HCT116 (cell line): ENCODE measurements around the gene AHR. TPM values are rescaled to one million over a fixed set of nuclear protein-coding genes. Genes with fewer than 3 reads are reported as not detected.

Experiments used
- ATAC-seq: fragments of 200-7000 bp; cut with Tn5 transposase; 2 replicates; pipeline ENCODE4 v1.9.1; 2020; ENCODE audit warnings: mild to moderate bottlenecking, moderate library complexity
- BruUV-seq: library from RNA; stranded (reverse); fragments of 400-500 nt; replicated peaks from 2 replicates; lab custom pipeline; 2021; lab: Mats Ljungman, UMichigan
- CTCF ChIA-PET: fragments of 300-600 bp; sonication (Branson Sonifier 250); formaldehyde crosslinking; loops from one replicate; lab custom pipeline; 2021; ENCODE audit warnings: antibody characterized with exemption; lab: Charles Lee
- POLR2A ChIA-PET: fragments of 300-600, 350-600 bp; sonication (Branson Sonifier 250); formaldehyde crosslinking; loops from one replicate; lab custom pipeline; 2021; ENCODE audit warnings: antibody characterized with exemption; lab: Charles Lee
- RAD21 ChIA-PET, 2 experiments: fragments of 300-600 bp; sonication (Branson Sonifier 250); formaldehyde crosslinking; loops; one replicate each; lab custom pipeline; 2023; ENCODE audit warnings: low total read pairs in 2 of 2; ENCODE audit not compliant: uncharacterized antibody in 2 of 2, unreplicated experiment in 2 of 2, low non-redundant PET in 1 of 2; lab: Charles Lee
- DNase-seq: peaks from one replicate; pipeline ENCODE4 v3.0.0-alpha.2; 2010; ENCODE audit warnings: low read depth, low spot score
- H2AFZ ChIP-seq: fragments of 200-600 bp; shearing (Covaris generic), sonication (generic); 2 replicates; pipeline ENCODE4 v1.6.1; 2017; ENCODE audit warnings: low read depth, mixed run types, mixed read lengths, antibody characterized with exemption, low read length; ENCODE audit not compliant: poor library complexity, severe bottlenecking
- H3K27ac ChIP-seq: 2 replicates; pipeline ENCODE4 v1.5.1; 2012; ENCODE audit warnings: low read depth, low read length
- H3K27me3 ChIP-seq: fragments of 200-600 bp; sonication (generic); 2 replicates; pipeline ENCODE4 v1.6.1; 2016; ENCODE audit warnings: mixed run types, low read length, mixed read lengths; ENCODE audit not compliant: insufficient read depth
- H3K36me3 ChIP-seq, 2 experiments: fragments of 200-500 bp in 1 of 2; fragments of 200-600 bp in 1 of 2; sonication (Bioruptor generic) in 1 of 2; sonication (generic) in 1 of 2; 2 replicates each; pipeline versions ENCODE4 v1.5.1 to v1.6.1; 2014 to 2016; ENCODE audit warnings: low read length in 2 of 2, inconsistent platforms in 1 of 2, mixed read lengths in 1 of 2, mixed run types in 1 of 2; ENCODE audit not compliant: insufficient read depth in 2 of 2, control insufficient read depth in 1 of 2
- H3K4me1 ChIP-seq, 2 experiments: fragments of 200-600 bp in 1 of 2; sonication (generic) in 1 of 2; 2 replicates each; pipeline versions ENCODE4 v1.5.1 to v1.6.1; 2012 to 2017; ENCODE audit warnings: low read length in 2 of 2, inconsistent platforms in 1 of 2, mild to moderate bottlenecking in 1 of 2, mixed read lengths in 1 of 2, mixed run types in 1 of 2, moderate library complexity in 1 of 2; ENCODE audit not compliant: insufficient read depth in 2 of 2, control insufficient read depth in 1 of 2
- H3K4me2 ChIP-seq: fragments of 200-600 bp; sonication (generic); 2 replicates; pipeline ENCODE4 v1.6.1; 2017; ENCODE audit warnings: mixed run types, low read length, mixed read lengths
- H3K4me3 ChIP-seq, 2 experiments: fragments of 200-600 bp in 1 of 2; sonication (generic) in 1 of 2; replicated peaks in 1 of 2; 2 replicates each; pipeline ENCODE4 v1.5.1; 2011 to 2016; ENCODE audit warnings: low read length in 2 of 2, control low read depth in 1 of 2, low read depth in 1 of 2, mild to moderate bottlenecking in 1 of 2, mixed read lengths in 1 of 2, mixed run types in 1 of 2
- H3K79me2 ChIP-seq: fragments of 200-600 bp; sonication (generic); 2 replicates; pipeline ENCODE4 v1.6.1; 2017; ENCODE audit warnings: mild to moderate bottlenecking, mixed run types, low read length, moderate library complexity, mixed read lengths; ENCODE audit not compliant: insufficient read depth
- H3K9ac ChIP-seq: fragments of 200-600 bp; sonication (generic); 2 replicates; pipeline ENCODE4 v1.6.1; 2016; ENCODE audit warnings: low read length, mixed read lengths
- H3K9me2 ChIP-seq: fragments of 200-600 bp; sonication (generic), shearing (Covaris generic); 2 replicates; pipeline ENCODE4 v1.6.1; 2017; ENCODE audit warnings: mixed run types, mild to moderate bottlenecking, moderate library complexity; ENCODE audit not compliant: insufficient read depth
- H3K9me3 ChIP-seq, 2 experiments: fragments of 200-500 bp in 1 of 2; fragments of 200-600 bp in 1 of 2; sonication (Bioruptor generic) in 1 of 2; sonication (generic) in 1 of 2; 2 replicates each; pipeline ENCODE4 v1.6.1; 2014 to 2017; ENCODE audit warnings: low read length in 2 of 2, mixed read lengths in 2 of 2, inconsistent platforms in 1 of 2, low read depth in 1 of 2, mild to moderate bottlenecking in 1 of 2, mixed run types in 1 of 2, moderate library complexity in 1 of 2; ENCODE audit not compliant: control insufficient read depth in 1 of 2, insufficient read depth in 1 of 2
- H4K20me1 ChIP-seq: fragments of 200-600 bp; sonication (generic), shearing (Covaris generic); 2 replicates; pipeline ENCODE4 v1.6.1; 2017; ENCODE audit warnings: mixed run types, mild to moderate bottlenecking, moderate library complexity; ENCODE audit not compliant: insufficient read depth
- ELF1 ChIP-seq: IDR thresholded peaks from 2 replicates; pipeline ENCODE4 v1.6.1; 2012; ENCODE audit warnings: low read depth, borderline replicate concordance
- EZH2 ChIP-seq: fragments of 200-600 bp; sonication (generic); IDR thresholded peaks from 2 replicates; pipeline ENCODE4 v1.6.1; 2017; ENCODE audit warnings: antibody characterized with exemption, mixed run types
- EZH2phosphoT487 ChIP-seq: fragments of 200-600 bp; IDR thresholded peaks from 2 replicates; pipeline ENCODE4 v1.6.1; 2018; ENCODE audit warnings: antibody characterized with exemption, borderline replicate concordance
- JUND ChIP-seq: IDR thresholded peaks from 2 replicates; pipeline ENCODE4 v1.6.1; 2012
- RAD21 ChIP-seq: IDR thresholded peaks from 2 replicates; pipeline ENCODE4 v1.6.1; 2012; ENCODE audit warnings: low read depth, mild to moderate bottlenecking
- SP1 ChIP-seq: IDR thresholded peaks from 2 replicates; pipeline ENCODE4 v1.6.1; 2012; ENCODE audit warnings: low read depth
- SRF ChIP-seq: IDR thresholded peaks from 2 replicates; pipeline ENCODE4 v1.6.1; 2012; ENCODE audit warnings: low read depth
- TCF7L2 ChIP-seq: IDR thresholded peaks from 2 replicates; pipeline ENCODE4 v1.7.0; 2011; ENCODE audit warnings: borderline replicate concordance, inconsistent platforms; ENCODE audit not compliant: insufficient read depth, insufficient read length; ENCODE audit errors: extremely low read depth
- YY1 ChIP-seq: IDR thresholded peaks from 2 replicates; pipeline ENCODE4 v1.6.1; 2011; ENCODE audit warnings: low read length, low read depth, moderate library complexity, mild to moderate bottlenecking; ENCODE audit not compliant: insufficient replicate concordance; ENCODE audit errors: extremely low read depth
- ZFX ChIP-seq: fragments of 450-650 bp; IDR thresholded peaks from 2 replicates; pipeline ENCODE4 v1.6.1; 2017
- ZNF274 ChIP-seq: fragments of 200-500 bp; sonication (Bioruptor generic); IDR thresholded peaks from 2 replicates; pipeline ENCODE4 v1.6.1; 2014; ENCODE audit warnings: mild to moderate bottlenecking, low read depth, low read length, inconsistent platforms
- intact Hi-C: fragments of 100-400 bp; cut with micrococcal nuclease; formaldehyde crosslinking; loops from 2 replicates; pipeline ENCODE4 v1.10.0; 2022
- total RNA-seq: library from RNA; stranded (reverse); gene quantifications from one replicate; pipeline ENCODE4 v1.2.1, GENCODE V29; 2021; ENCODE audit not compliant: unreplicated experiment
- TF ChIP-seq, protein P1 (sequence below): IDR thresholded peaks from 2 replicates; pipeline ENCODE4 v1.6.1; 2011; ENCODE audit warnings: mild to moderate bottlenecking, low read length, moderate library complexity; ENCODE audit not compliant: insufficient replicate concordance; ENCODE audit errors: extremely low read depth
- TF ChIP-seq, protein P2 (sequence below): IDR thresholded peaks from 2 replicates; pipeline ENCODE4 v1.6.1; 2012
- TF ChIP-seq, protein P3 (sequence below): IDR thresholded peaks from 2 replicates; pipeline ENCODE4 v1.6.1; 2012

The AHR gene
- total RNA-seq, 1 experiment from 2014 or later, result 29.7 TPM

DNA sequence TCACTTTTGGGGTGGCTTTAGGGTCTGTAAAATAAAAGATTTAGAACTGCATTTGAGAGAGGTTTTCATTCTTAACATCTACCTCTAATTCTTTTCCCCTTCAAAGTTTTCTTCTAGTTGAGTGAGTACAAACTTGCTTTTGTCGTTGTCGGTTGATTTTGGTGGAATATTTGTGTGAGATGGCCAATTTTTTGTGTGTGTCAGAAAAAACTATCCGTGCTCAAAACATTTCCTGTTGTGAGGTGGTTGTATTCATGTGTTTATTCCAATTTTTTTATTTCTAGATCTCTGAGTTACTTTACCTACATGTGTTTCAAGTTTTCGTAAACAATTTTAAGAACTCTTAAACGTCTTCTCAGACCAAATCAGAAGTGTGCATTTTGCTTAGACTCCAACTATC is 1.6 kb downstream of the AHR start:
- Histone ChIP-seq H3K27me3 (no peaks in the 10 kb centered on the region), H3K9ac (peak overlapping the region; percentile 76), H3K4me2 (peak overlapping the region; percentile 67), H2AFZ (no peak overlapping the region), H3K79me2 (peaks cover 61% of the 10 kb centered on the region), H3K4me1 (peaks cover 13 to 39% of the 10 kb centered on the region in 2 experiments; a peak in 3 of 4 replicates), H3K36me3 (no peaks in the 10 kb centered on the region), H3K9me3 (no peaks in the 10 kb centered on the region), H4K20me1 (no peaks in the 10 kb centered on the region), H3K4me3 (peak overlapping the region; percentile 67), H3K9me2 (no peaks in the 10 kb centered on the region), H3K27ac (peak overlapping the region; percentile 92; the same call in 1 of the 2 replicates)
- ChIA-PET CTCF (no interaction called here), RAD21 (no interaction called here), POLR2A (no interaction called here)
- intact Hi-C loops, result loop anchor here (5.0 to 10.0 kb wide), 3 partner anchors 232 to 1185 kb away; no protein-coding TSS in a partner anchor
- ATAC-seq, result no peak
- no peak for DNase-seq
- BruUV-seq, result no TSS peak
- TF ChIP-seq, protein P1, sequence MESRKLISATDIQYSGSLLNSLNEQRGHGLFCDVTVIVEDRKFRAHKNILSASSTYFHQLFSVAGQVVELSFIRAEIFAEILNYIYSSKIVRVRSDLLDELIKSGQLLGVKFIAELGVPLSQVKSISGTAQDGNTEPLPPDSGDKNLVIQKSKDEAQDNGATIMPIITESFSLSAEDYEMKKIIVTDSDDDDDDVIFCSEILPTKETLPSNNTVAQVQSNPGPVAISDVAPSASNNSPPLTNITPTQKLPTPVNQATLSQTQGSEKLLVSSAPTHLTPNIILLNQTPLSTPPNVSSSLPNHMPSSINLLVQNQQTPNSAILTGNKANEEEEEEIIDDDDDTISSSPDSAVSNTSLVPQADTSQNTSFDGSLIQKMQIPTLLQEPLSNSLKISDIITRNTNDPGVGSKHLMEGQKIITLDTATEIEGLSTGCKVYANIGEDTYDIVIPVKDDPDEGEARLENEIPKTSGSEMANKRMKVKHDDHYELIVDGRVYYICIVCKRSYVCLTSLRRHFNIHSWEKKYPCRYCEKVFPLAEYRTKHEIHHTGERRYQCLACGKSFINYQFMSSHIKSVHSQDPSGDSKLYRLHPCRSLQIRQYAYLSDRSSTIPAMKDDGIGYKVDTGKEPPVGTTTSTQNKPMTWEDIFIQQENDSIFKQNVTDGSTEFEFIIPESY, result no peak
- TF ChIP-seq ZFX (no peak), RAD21 (no peak), TCF7L2 (no peak), YY1 (no peak), ZNF274 (no peak), SP1 (no peak), JUND (no peak), EZH2phosphoT487 (no peak), ELF1 (no peak), EZH2 (no peak), SRF (no peak)
- TF ChIP-seq, protein P2, sequence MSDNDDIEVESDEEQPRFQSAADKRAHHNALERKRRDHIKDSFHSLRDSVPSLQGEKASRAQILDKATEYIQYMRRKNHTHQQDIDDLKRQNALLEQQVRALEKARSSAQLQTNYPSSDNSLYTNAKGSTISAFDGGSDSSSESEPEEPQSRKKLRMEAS, result no peak
- TF ChIP-seq, protein P3, sequence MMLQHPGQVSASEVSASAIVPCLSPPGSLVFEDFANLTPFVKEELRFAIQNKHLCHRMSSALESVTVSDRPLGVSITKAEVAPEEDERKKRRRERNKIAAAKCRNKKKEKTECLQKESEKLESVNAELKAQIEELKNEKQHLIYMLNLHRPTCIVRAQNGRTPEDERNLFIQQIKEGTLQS, result no peak
